PC-3 (cell line): ENCODE data around the gene KCNJ15. TPM values are rescaled to one million over a fixed set of nuclear protein-coding genes. Genes with fewer than 3 reads are reported as not detected.

Experiments used
- ATAC-seq: fragments of 200-7000 bp; cut with Tn5 transposase; 2 replicates; pipeline ENCODE4 v1.9.1; 2020; ENCODE audit warnings: mild to moderate bottlenecking, moderate library complexity
- BruUV-seq: library from RNA; stranded (reverse); fragments of 400-500 nt; replicated peaks from 2 replicates; lab custom pipeline; 2021; lab: Mats Ljungman, UMichigan
- CTCF ChIA-PET: fragments of 300-600 bp; sonication (Branson Sonifier 250); formaldehyde crosslinking; loops from one replicate; lab custom pipeline; 2022; ENCODE audit warnings: antibody characterized with exemption; lab: Charles Lee
- POLR2A ChIA-PET: fragments of 300-600 bp; sonication (Branson Sonifier 250); formaldehyde crosslinking; loops from one replicate; lab custom pipeline; 2022; ENCODE audit warnings: antibody characterized with exemption; ENCODE audit not compliant: unreplicated experiment; lab: Charles Lee
- DNase-seq: peaks from one replicate; pipeline ENCODE4 v3.0.0-alpha.2; 2015
- H2AFZ ChIP-seq: fragments of 300-600 bp; sonication (generic); 2 replicates; pipeline ENCODE4 v1.6.0; 2016; ENCODE audit warnings: antibody characterized with exemption, low read length
- H3F3A ChIP-seq: fragments of 300-600 bp; sonication (generic); one replicate; pipeline ENCODE4 v1.6.0; 2017; ENCODE audit warnings: antibody characterized with exemption, low read length, control low read depth, mild to moderate bottlenecking; ENCODE audit not compliant: unreplicated experiment
- H3K27ac ChIP-seq: fragments of 300-600 bp; sonication (generic); 2 replicates; pipeline ENCODE4 v1.5.1; 2016; ENCODE audit warnings: mild to moderate bottlenecking, low read length
- H3K27me3 ChIP-seq: fragments of 300-600 bp; sonication (generic); 2 replicates; pipeline ENCODE4 v1.6.1; 2016; ENCODE audit warnings: low read length, mixed read lengths
- H3K36me3 ChIP-seq: fragments of 300-600 bp; sonication (generic); 2 replicates; pipeline ENCODE4 v1.6.1; 2016; ENCODE audit warnings: low read depth, mixed run types, low read length, mixed read lengths
- H3K4me1 ChIP-seq: fragments of 300-600 bp; sonication (generic); 2 replicates; pipeline ENCODE4 v1.5.1; 2016; ENCODE audit warnings: low read length; ENCODE audit not compliant: insufficient read depth
- H3K4me2 ChIP-seq: fragments of 300-600 bp; sonication (generic); 2 replicates; pipeline ENCODE4 v1.6.0; 2016; ENCODE audit warnings: low read length
- H3K4me3 ChIP-seq: fragments of 300-600 bp; sonication (generic); 2 replicates; pipeline ENCODE4 v1.5.1; 2016; ENCODE audit warnings: mild to moderate bottlenecking, low read length, mixed read lengths
- H3K79me2 ChIP-seq: fragments of 300-600 bp; sonication (generic); 2 replicates; pipeline ENCODE4 v1.6.1; 2017; ENCODE audit warnings: low read length, mixed read lengths
- H3K9ac ChIP-seq: fragments of 300-600 bp; sonication (generic); 2 replicates; pipeline ENCODE4 v1.6.0; 2016; ENCODE audit warnings: mild to moderate bottlenecking, low read length
- H3K9me2 ChIP-seq: fragments of 300-600 bp; sonication (generic); replicated peaks from 2 replicates; pipeline ENCODE4 v1.6.1; 2016; ENCODE audit warnings: mixed run types, low read length, mixed read lengths
- H3K9me3 ChIP-seq: fragments of 300-600 bp; sonication (generic); 2 replicates; pipeline ENCODE4 v1.6.1; 2016; ENCODE audit warnings: low read length, mixed read lengths
- H4K20me1 ChIP-seq: fragments of 300-600 bp; sonication (generic); 2 replicates; pipeline ENCODE4 v1.6.1; 2016; ENCODE audit warnings: low read length, mixed read lengths
- CTCF ChIP-seq: fragments of 300-600 bp; sonication (generic); conservative IDR thresholded peaks from 2 replicates; pipeline ENCODE4 v1.5.1; 2017; ENCODE audit warnings: antibody characterized with exemption, low read depth, mild to moderate bottlenecking, low read length
- EZH2 ChIP-seq: fragments of 300-600 bp; sonication (generic); IDR thresholded peaks from one replicate; pipeline ENCODE4 v1.6.1; 2017; ENCODE audit warnings: antibody characterized with exemption, mild to moderate bottlenecking, low read length; ENCODE audit not compliant: unreplicated experiment
- EZH2phosphoT487 ChIP-seq: fragments of 300-600 bp; sonication (generic); IDR thresholded peaks from 2 replicates; pipeline ENCODE4 v1.6.1; 2018; ENCODE audit warnings: mild to moderate bottlenecking, antibody characterized with exemption, low read length, borderline replicate concordance
- intact Hi-C: fragments of 100-400 bp; cut with micrococcal nuclease; formaldehyde crosslinking; loops from 2 replicates; pipeline ENCODE4 v1.9.0; 2023
- total RNA-seq: library from RNA; depleted of rRNA; stranded (reverse); fragments of >200 nt; gene quantifications from 2 replicates; pipeline ENCODE4 v1.2.3, GENCODE V29; 2014

Gene KCNJ15
- total RNA-seq, 1 experiment from 2014 or later, result 0.26 TPM

- DNase-seq, result no peak
- TF ChIP-seq EZH2phosphoT487 (no peak), CTCF (no peak), EZH2 (no peak)
- no peak for ATAC-seq
- Histone ChIP-seq H2AFZ (no peak overlapping the region), H3K9ac (no peak overlapping the region), H3K79me2 (no peaks in the 10 kb centered on the region), H3K27me3 (no peaks in the 10 kb centered on the region), H4K20me1 (no peaks in the 10 kb centered on the region), H3K4me2 (no peak overlapping the region), H3K9me2 (no peaks in the 10 kb centered on the region), H3K36me3 (no peaks in the 10 kb centered on the region), H3K4me3 (no peak overlapping the region), H3K4me1 (no peaks in the 10 kb centered on the region), H3K9me3 (no peaks in the 10 kb centered on the region), H3K27ac (no peak overlapping the region), H3F3A (no peaks in the 10 kb centered on the region)
- ChIA-PET CTCF (no interaction called here), POLR2A (no interaction called here)
- intact Hi-C loops, result no loop called here
- no TSS peak for BruUV-seq
Observed at GRCh38 chr21:38312822-38313221, 56.0 kb downstream of the KCNJ15 start.

GRCh38 chr21:38314558-38314957, 57.8 kb downstream of the KCNJ15 start:
- Histone ChIP-seq H3K27ac (no peak overlapping the region), H3K9me2 (no peaks in the 10 kb centered on the region), H2AFZ (no peak overlapping the region), H3K27me3 (no peaks in the 10 kb centered on the region), H3K4me2 (no peak overlapping the region), H3F3A (no peaks in the 10 kb centered on the region), H3K9me3 (no peaks in the 10 kb centered on the region), H3K79me2 (no peaks in the 10 kb centered on the region), H3K9ac (no peak overlapping the region), H3K4me3 (no peak overlapping the region), H3K4me1 (no peaks in the 10 kb centered on the region), H3K36me3 (no peaks in the 10 kb centered on the region), H4K20me1 (no peaks in the 10 kb centered on the region)
- POLR2A ChIA-PET, result no interaction called here
- no TSS peak for BruUV-seq
- intact Hi-C loops, result no loop called here
- TF ChIP-seq EZH2phosphoT487, result no peak
- no peak for TF ChIP-seq CTCF
- TF ChIP-seq EZH2, result no peak
- ATAC-seq, result no peak
- no peak for DNase-seq
- CTCF ChIA-PET, result no interaction called here

DNA sequence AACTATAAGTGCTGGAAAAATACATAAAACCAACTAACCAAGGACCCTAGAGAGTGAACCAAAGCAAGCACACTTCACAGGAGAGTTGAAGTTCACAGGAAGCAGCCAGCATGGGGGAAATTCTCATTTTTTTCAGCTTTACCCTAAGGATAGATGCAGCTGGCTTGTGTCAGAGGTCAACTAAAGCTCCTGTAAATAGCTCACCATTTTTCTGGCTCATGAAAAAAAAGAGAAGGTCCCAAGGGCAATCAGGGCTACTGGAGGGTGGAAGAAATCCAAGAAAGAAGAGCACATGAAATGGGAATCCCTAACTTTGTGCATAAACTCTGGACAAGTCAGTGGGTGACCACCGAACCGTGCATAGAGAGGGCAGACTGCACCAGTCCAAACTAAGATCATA, 58.3 kb downstream of the KCNJ15 start:
- ChIA-PET POLR2A (no interaction called here), CTCF (no interaction called here)
- Histone ChIP-seq H3K9me2 (no peaks in the 10 kb centered on the region), H3K27me3 (no peaks in the 10 kb centered on the region), H3K27ac (no peak overlapping the region), H4K20me1 (no peaks in the 10 kb centered on the region), H2AFZ (no peak overlapping the region), H3F3A (no peaks in the 10 kb centered on the region), H3K9ac (no peak overlapping the region), H3K9me3 (no peaks in the 10 kb centered on the region), H3K79me2 (no peaks in the 10 kb centered on the region), H3K4me1 (no peaks in the 10 kb centered on the region), H3K4me3 (no peak overlapping the region), H3K4me2 (no peak overlapping the region), H3K36me3 (no peaks in the 10 kb centered on the region)
- DNase-seq (no peak), ATAC-seq (no peak)
- TF ChIP-seq EZH2phosphoT487 (no peak), CTCF (no peak), EZH2 (no peak)
- intact Hi-C loops, result no loop called here
- no TSS peak for BruUV-seq
